Pericardium fibroblast (primary cell): ENCODE data around the gene PRUNE2. TPM values are rescaled to one million over a fixed set of nuclear protein-coding genes. Genes with fewer than 3 reads are reported as not detected.

Experiments
- total RNA-seq: library from RNA; depleted of rRNA; stranded (reverse); fragments of >200 nt; gene quantifications from 2 replicates; pipeline ENCODE4 v1.2.3, GENCODE V29; 2015

Gene PRUNE2
- 8.2 and 14.9 TPM in 2 replicates for total RNA-seq

GRCh38 chr9:76905791-76906646 lies at the start of gene PRUNE2:
TSS of gene PRUNE2 (minus strand) at chr9:76906114. CDS start at chr9:76905963, 151 bp downstream.

GRCh38 chr9:76764138-76764537 lies 141.8 kb downstream of the PRUNE2 start, which contains the start of gene PCA3:
TSS of gene PCA3 (plus strand) at chr9:76764438.

Other genes starting within 250 kb of the PRUNE2 start
- gene PCA3, start 141.7 kb downstream of the PRUNE2 start, total RNA-seq, result not detected in 2 replicates
- not detected in 2 replicates for gene FOXB2, start 113.5 kb upstream of the PRUNE2 start, total RNA-seq